ENCODE results near the gene GKN2. TPM values are rescaled to one million over a fixed set of nuclear protein-coding genes. Genes with fewer than 3 reads are reported as not detected.

GKN2 gene
- total RNA-seq, 1 experiment from 2014 or later, result not detected

DNA sequence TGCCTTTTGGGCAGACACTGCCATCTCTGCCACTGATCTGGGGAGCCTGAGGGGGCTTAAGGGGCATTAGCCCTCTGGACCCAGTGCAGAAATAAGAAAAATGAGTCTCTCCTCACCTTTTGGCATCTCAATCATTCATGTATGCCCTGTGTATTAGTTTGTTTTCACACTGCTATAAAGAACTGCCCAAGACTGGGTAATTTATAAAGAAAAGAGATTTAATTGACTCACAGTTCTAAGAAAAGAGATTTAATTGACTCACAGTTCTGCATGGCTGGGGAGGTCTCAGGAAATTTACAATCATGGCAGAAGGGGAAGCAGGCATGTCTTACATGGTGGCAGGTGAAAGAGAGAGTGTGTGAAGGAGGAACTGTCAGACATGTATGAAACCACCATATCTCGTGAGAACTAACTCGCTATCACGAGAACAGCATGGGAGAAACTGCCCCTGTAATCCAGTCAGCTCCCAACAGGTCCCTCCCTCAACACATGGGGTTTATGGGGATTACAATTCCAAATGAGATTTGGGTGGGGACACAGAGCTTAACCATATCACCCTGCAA, 21.5 kb downstream of the GKN2 start:
- in situ Hi-C loops (cut with HindIII; ENCODE audit: low sequenced_read_pairs), result no loop called here
- DNase-seq (ENCODE audit: low spot score), result no peak

DNA sequence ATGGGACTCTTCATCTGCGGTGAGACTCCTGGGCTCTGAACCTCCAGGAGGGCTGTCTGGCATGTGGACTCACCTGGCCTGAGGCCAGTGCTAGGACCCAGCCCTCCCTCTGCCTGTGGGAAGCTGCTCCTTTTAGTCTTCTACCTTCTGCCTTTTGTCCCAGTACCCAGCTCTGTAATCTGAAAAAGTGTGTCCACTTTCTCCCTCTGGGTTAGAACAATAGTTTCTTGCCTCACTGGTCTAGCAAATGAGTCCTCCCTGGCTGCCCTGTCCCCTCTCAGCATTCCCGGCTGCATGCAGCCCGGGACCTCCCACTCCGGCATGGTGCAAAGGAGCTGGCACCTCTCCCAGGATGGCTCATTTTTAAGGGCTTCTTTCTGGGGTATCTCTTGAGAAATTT, 25.9 kb downstream of the GKN2 start:
- DNase-seq (ENCODE audit: low spot score), result no peak
- in situ Hi-C loops (cut with HindIII; ENCODE audit: low sequenced_read_pairs), result no loop called here

DNA sequence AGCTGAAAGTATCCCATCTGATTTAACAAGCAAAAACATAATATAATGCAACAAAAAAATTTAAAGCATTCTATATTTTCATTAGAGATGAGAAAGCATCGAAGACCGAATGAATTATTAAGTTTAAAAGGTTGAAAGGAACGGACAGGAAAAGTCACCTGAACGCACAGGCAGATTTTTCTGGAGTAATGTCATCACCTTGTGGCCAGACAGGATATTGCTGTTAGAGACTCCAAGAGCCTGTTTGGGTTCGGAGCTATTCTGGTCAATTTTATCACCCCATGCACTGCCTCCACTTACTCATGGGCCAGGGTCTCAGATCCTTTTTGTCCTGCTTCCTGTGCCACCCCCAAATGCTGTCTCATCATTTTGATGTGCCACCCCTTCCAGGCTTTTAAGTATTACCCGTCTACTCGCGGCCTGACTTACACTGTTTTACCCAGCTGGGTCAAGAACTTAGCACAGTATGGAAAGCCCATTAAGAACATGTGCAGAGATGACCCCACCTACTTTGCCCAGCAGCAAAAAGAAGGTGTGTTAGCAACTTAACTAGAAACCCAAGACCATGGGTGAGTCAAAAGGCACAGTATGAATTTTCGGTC, 27.3 kb downstream of the GKN2 start:
- in situ Hi-C loops (cut with HindIII; ENCODE audit: low sequenced_read_pairs), result no loop called here
- peak; percentile 41 for DNase-seq (ENCODE audit: low spot score)

DNA sequence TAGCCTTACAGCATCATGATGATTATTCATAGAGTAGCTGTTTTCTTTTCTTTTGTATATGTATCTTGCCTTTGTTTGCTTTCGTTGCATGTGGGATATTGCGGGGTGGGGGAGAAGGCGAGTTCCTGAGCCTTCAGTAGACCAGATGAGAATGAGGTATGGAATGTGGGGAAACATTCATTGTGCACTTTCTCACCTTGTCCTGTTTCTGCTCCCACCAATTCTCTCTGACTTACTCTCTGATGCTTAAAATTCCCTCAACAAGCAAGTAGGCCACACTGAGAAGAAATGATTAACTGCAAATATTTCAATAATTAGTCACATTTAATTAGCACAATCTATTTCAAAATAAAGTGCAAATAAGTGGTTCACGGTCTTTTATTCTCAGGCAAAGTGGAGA, 31.0 kb downstream of the GKN2 start:
- in situ Hi-C loops (cut with HindIII; ENCODE audit: low sequenced_read_pairs), result no loop called here
- no peak for DNase-seq (ENCODE audit: low spot score)

DNA sequence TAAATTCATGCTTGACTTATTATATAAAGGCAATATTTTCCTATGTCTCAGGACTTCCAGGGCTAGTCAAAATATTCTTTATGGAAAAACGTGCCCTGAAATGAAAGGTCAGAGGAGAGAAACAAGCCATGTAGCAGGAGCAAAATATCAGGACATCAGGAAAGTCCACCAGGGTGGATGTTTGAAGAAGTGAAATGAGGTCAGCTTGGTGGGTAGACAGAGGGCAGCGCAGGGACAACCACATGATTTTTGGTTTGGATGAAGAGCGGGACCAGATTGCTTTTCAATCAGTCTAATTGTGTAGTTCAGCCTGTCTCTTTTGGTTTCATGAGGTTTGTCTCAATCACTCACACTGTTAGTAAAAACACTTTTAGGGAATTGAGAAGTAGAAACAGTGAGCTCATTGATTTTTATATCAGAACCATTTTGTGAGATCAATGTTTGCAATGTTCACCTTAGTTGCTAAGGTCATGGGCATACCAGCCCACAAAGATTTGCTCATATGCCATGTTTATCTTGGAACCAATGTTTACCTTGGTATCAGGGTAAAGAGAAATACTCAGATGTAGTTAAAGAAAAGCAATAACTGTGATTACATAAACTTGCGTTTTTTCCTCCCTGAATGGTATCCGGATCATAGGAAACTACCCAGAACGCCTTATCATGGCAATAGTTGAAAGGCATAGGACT, 32.1 kb downstream of the GKN2 start:
- in situ Hi-C loops (cut with HindIII; ENCODE audit: low sequenced_read_pairs), result no loop called here
- DNase-seq (ENCODE audit: low spot score), result no peak

DNA sequence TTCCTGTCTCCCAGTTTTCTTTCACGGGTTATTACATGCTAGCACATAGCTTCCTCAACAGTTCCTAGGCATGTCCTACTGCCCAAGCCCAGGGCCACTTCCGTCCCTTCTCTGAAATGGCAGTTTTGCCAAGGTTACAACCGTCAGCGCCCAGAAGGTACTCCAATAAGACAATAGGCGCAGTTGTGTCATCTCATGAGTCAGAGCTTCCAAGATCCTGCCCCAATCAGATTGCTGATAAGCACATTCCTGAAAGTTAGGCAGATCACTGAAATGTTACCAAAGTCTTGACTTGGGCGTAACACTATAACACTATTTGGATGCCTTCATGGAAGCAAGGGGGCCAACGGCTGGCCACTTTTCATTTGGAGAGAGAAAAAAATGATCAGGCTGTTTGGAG, 34.2 kb downstream of the GKN2 start:
- no peak for DNase-seq (ENCODE audit: low spot score)
- in situ Hi-C loops (cut with HindIII; ENCODE audit: low sequenced_read_pairs), result no loop called here

DNA sequence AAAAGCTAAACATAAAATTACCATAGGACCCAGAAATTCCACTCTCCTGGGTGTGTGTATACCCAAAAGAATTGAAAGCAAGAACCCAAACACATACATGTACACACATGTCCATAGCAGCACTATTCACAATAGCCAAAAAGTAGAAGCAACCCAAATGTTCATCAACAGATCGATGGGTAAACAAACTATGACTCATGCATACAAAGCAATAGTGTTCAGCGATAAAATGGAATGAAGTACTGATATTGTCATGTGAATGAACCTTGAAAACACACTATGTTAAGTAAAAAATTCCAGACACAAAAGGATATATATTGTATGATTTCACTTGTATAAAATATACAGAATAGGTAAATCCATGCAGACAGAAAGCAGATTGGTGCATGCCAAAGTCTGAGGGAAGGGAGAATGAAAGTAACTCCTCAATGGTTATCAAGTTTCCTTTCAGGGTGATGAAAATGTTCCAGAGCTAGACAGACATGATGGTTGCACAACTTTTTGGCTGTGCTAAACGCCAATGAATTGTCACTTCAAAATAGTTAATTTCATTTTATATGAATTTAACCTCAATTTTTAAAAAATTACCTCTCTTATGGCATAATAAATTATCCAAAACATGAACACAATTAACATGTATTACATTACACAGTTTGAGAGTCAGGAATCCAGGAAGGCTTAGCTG, 35.5 kb downstream of the GKN2 start:
- in situ Hi-C loops (cut with HindIII; ENCODE audit: low sequenced_read_pairs), result no loop called here
- no peak for DNase-seq (ENCODE audit: low spot score)

DNA sequence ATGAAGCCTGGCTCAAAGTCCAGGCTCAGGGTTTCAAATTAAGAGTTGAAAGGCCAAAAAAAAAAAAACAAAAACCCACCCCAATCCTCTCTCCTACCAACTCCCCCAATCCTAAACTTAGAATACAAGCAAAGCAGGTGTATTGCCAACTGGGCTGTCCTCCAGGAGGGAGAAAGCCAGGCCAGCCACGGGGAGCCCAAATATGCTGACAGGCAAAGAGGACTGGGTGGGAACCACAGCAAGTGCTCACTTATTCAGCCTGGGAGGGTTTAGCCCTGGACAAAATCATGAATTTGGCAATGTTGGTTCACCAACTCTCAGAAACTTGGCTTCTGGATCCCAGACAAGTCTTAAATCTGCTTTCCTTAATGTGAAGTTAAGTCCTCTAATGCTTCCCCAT, 36.5 kb downstream of the GKN2 start:
- in situ Hi-C loops (cut with HindIII; ENCODE audit: low sequenced_read_pairs), result no loop called here
- peak; percentile 8 for DNase-seq (ENCODE audit: low spot score)

DNA sequence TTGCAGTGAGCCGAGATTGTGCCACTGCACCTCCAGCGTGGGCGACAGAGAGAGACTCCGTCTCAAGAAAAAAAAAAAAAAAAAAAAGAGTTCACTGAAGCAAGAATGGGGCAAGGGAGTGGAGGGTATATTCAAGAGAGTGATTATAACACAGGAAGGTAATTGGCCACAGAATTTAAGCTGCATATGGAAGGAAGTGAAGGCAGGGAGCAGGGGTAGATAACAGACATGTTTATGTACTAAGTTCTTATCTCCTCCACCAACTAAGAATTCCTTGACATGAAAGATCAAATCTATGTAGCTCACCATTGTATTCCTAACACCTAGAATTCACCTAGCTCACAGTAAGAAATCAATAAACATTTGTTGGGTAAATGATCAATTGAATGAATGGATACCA, 37.3 kb downstream of the GKN2 start:
- in situ Hi-C loops (cut with HindIII; ENCODE audit: low sequenced_read_pairs), result no loop called here
- DNase-seq (ENCODE audit: low spot score), result no peak

DNA sequence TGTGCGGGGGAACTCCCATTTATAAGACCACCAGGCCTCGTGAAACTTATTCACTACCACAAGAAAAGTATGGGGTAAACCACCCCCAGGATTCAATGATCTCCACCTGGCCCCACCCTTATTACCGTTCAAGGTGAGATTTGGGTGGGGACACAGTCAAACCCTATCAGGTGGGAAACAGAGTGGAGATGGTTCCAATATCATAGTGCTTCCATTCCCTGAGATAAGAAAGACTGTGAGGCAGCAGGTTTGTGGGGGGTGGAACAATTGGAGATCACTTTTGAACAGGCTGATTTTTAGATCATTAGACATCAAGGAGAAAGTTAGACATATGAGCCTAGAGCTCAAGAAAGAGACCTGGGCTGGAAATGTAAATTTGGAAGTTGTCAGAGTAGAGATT, 39.3 kb downstream of the GKN2 start:
- DNase-seq (ENCODE audit: low spot score), result no peak
- in situ Hi-C loops (cut with HindIII; ENCODE audit: low sequenced_read_pairs), result no loop called here

DNA sequence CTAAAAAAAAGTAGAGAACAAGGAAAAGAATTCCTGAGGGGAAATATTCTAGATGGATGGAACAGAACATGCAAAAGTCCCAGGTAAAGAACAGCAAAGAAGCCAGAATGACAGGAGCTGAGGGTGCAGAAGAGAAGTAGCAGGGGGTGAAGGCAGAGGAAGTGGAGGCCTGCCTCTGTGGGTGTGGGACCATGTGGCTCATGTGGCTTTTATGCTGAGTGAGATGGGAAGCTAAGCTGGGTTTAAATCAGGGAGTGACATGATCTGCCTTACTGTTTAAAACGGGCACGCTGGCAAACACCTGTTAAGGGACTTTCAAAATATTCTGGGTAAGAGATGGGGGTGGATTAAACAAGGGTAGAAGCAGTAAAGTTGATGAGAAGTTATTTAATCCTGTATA, 40.0 kb downstream of the GKN2 start:
- in situ Hi-C loops (cut with HindIII; ENCODE audit: low sequenced_read_pairs), result no loop called here

DNA sequence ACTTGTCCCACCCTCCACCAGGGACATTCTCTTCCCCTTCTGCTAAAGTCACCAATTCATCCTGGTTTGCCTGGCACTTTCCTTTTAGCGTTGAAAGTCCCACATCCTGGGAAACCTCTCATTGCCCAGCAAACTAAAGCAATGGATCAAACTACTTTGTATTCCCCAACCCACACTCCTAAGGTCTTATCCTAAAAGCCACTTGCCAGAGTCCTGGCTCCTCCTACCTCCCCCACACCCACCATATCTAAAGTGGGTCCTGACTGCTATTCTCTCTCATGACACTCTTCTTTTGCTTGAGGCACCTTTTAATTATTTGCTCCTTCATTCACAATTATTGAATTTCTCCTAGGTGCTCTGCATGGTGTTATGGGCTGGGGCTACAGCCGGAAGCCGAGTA, 40.6 kb downstream of the GKN2 start:
- in situ Hi-C loops (cut with HindIII; ENCODE audit: low sequenced_read_pairs), result no loop called here
- no peak for DNase-seq (ENCODE audit: low spot score)

More for the DNA sequence above, 40.0 kb downstream of the GKN2 start:
- no peak for DNase-seq (ENCODE audit: low spot score)

DNA sequence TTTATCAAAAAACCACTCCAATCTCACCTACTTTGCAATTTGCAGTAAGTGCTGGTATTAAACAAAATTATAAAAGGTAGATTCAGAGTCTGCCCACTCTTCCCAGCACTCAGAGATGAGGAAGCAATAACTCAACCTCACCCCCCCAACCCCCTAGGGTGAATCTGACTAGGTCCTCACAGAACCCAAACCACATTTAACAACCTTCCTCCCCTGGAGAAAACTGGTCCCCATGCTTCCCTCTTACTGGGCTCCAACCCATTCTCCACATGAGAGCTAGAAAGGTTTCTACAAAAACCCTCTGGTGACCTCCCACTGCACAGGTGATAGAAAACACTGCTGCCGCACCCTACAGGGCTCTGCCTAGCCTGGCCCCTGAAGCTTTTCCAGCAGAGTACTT, 41.0 kb downstream of the GKN2 start:
- DNase-seq (ENCODE audit: low spot score), result no peak
- in situ Hi-C loops (cut with HindIII; ENCODE audit: low sequenced_read_pairs), result no loop called here

DNA sequence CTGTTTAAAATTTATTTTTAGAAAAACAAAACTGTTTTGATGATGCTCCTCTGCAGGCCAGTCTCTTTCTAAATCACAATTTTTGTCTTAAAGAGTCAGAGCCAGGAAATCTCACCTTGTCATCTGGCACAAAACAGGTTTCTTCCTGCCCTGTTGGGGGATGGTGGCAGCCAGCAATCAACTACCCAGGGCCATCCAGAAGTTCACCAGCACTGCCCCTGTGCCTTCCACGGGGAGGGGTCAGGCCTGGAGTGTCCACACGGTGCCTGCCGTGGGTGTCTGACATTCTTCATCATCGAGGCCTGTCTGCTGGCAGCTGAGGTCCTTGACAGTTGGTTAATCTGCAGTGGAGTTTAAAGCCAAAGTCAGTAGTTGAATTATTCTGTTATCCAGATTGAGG, 41.4 kb downstream of the GKN2 start:
- no peak for DNase-seq (ENCODE audit: low spot score)
- in situ Hi-C loops (cut with HindIII; ENCODE audit: low sequenced_read_pairs), result no loop called here

DNA sequence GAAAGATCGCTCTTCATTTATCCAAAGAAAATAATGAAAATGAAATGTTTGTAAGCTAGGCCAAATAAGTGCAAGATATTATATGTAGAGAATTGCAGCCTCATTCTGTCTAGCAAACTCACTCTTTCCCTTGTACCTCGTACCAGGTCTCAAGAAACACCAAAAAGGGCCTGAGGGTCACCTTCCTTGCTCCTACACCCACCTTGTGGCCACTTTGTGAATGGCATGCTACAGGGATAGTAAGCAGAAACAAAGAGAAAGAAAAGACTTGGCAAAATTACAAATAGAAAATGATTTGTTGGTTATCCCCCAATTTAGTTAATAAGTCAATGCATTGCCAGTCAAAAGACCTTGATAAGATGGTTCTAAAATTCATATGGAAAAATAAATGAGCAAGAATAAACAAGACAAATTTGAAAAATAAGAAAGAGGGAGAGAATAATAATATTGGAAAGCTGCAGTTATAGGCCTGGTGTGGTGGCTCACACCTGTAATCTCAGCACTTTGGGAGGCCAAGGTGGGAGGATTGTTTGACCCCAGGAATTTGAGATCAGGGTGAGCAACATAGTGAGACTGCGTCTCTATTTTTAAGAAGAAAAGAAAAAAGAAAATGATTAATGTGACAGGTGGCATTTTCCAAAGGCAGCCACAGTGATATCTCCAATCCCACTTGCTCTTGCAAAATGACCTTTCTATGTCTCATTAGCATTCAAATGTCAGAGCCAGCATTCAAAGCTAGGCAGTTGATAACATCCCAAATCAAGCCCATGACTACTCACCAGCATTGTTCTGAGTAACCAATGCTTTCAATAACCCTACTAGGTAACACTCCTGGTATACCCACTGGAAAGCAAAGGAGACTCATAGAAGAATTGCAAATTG, 42.7 kb downstream of the GKN2 start:
- DNase-seq (ENCODE audit: low spot score), result peak; percentile 38
- in situ Hi-C loops (cut with HindIII; ENCODE audit: low sequenced_read_pairs), result no loop called here

DNA sequence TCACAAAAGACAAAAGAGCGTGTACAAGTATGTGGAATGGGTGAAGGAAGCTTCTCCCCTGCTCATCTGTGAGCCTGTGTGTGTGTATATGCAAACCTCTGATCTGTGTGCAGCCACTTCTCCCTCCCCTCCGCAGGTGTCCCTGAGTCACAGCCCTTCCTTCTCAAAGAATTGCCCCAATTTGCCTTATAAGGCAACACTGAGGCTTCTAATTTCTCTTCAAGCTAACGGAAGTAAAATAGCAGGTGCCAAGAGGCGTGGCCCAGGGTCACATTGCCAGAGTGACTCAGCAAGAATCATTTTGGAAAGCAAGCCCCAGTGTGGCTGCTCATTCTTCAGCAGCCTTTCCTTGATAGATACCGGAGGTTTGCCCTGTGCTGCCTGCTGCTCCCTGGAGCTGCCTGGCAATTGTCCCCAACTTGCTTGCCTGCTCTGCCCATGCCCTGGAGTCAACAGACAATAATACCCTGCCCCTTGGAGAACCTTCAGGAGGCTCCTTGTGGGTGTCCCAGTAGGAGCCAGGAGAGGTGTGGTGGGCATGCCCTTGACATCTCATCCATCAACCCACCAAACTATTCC, 44.2 kb downstream of the GKN2 start:
- in situ Hi-C loops (cut with HindIII; ENCODE audit: low sequenced_read_pairs), result no loop called here
- DNase-seq (ENCODE audit: low spot score), result no peak

DNA sequence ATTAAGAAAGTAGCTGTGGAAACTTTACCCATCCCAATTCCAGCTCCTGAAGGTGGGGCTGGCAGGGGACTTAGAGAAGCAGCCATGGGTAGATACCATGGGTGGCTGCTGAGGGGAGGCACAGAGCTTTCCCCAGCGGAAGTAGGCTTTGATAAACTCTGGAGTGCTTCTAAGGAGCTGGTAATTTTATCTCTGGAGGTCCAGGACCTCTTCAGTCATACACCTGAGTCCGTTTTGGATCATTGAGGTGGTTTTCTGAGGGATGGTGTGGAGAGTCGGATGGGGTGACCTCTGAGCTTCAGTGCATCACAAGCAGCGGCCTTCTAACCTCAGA, 44.8 kb downstream of the GKN2 start:
- DNase-seq (ENCODE audit: low spot score), result no peak
- in situ Hi-C loops (cut with HindIII; ENCODE audit: low sequenced_read_pairs), result no loop called here

DNA sequence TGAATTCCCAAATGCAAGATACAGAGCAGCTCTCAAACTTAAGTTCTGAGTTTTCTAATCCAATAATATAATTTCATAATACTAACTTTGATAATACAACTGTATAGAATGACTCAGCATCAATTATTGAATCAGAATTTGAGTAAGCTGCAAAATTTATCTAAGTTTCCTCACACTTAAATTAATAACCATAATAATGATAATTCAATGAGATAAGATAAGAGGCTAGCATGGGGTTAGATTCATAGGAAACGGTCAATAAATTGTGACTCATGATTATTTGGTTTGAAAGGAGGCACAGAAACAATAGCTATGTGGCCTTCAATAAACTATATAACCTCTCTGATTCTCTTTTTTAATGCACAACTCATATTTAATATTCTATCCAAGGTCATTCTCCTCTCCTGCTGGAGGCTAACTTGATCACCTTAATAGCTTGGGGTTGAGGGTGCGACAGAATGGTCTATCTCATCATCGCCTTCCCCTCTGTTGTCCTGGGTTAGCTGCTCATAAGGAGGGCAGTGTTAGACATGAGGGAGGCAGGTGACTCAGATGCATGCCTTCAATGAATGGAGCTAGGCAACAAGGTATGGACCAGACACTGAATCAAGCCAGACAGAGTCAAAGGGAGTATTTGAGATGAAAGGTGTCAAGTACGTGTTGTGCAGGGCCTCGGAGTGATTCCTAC, 45.3 kb downstream of the GKN2 start:
- in situ Hi-C loops (cut with HindIII; ENCODE audit: low sequenced_read_pairs), result no loop called here
- DNase-seq (ENCODE audit: low spot score), result no peak

DNA sequence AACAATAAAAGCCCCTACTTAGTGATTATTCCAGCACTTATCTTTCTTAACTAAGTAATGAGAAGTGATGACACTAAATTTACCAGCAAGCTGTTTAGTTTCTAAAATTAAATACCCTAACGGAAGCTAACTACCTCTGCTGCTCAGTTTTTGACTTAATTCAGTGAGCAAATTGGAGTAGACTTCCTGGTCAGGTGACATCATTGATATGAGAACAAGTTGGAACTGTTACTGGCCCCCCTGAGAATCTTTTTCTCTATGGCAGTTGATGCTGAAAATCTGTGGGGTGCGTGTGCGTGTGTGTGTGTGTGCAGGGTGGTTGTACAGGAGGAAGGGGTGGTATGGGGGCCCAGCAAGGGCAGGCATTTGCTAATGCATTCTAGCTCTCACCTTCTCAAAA, 46.0 kb downstream of the GKN2 start:
- in situ Hi-C loops (cut with HindIII; ENCODE audit: low sequenced_read_pairs), result no loop called here

More for the DNA sequence above, 46.0 kb downstream of the GKN2 start:
- no peak for DNase-seq (ENCODE audit: low spot score)
